GM19372 (cell line): ENCODE measurements around the gene LIMS2.
A peak's percentile ranks its signal among the peaks of the same experiment; 100 is the strongest.

ENCODE experiments used
- ATAC-seq: cut with Tn5 transposase; IDR thresholded peaks from one replicate; pipeline ENCODE4 v1.9.1; 2021; ENCODE audit warnings: mild to moderate bottlenecking, low read depth, moderate library complexity; ENCODE audit not compliant: unreplicated experiment

The LIMS2 gene

GRCh38 chr2:127647242-127648190 lies 27.8 kb downstream of the LIMS2 start:
- ATAC-seq, result no peak

GRCh38 chr2:127646487-127647241 lies 28.7 kb downstream of the LIMS2 start:
- ATAC-seq, result no peak

GRCh38 chr2:127645395-127646291 lies 29.7 kb downstream of the LIMS2 start, which contains the start of gene GPR17:
GPR17 (plus strand) TSS chr2:127646153; CDS start chr2:127650736, 4,583 bp downstream.
- no peak for ATAC-seq

DNA sequence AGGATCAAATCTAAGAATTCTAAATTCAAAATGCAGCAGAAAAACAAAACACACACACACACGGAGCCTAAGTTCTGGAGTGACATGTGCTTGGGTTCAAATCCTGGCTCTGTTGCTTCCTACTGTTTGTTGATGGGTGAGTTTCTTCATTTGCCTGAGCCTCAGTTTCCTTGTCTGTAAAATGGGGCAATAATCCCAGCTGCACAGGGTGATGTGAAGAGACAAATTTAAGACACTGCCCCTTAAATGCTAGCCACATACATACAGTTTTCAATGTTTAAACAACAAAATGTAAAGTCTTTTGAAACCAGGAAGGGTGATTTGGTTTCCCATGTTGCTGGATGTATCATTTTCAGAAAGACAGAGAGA lies 30.3 kb downstream of the LIMS2 start:
- no peak for ATAC-seq

DNA sequence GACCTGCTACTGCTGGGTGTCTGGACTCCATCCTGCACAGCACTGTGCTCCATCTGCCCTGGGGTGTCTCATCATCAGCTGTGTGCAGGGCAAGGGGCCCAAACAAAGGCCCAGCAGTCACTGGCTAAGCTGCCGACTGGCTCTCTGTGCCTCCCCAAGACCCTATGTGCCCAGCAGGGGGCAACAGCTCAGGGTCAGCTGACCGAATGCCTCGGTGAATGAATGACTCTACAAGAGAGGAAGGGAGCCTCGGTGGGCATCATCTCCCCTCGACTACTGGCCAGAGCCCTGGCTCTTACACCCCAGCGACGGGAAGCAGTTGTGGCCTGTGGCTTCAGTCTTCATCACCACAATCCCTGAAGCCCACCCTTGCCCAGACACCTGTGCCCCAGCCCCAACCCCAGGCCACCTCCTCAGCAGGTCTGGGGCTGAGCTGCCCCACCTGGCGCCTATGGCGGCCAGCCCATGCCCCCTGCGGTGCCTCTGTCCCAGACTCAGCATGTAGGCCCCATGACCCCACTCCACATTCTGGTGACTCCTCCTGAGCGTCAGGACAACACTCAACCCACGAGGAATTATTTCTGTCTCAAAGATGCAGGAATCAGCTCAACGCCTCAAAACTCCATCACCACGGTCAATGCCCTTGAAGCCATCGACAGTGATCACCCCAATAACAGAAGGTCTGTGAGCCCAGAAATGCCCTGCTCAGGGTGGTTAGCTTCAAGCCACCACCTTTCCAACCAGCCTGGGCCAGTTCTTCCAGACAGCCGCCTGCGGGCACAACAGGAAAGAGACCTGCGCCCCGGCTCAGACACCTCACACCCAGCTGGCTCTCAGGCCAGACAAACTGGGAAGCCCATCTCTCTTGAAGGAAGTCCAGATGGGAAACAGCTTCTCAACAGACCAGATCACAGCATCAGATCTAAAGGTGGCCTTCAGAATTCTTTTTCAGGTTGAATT lies 31.0 kb downstream of the LIMS2 start:
- no peak for ATAC-seq

DNA sequence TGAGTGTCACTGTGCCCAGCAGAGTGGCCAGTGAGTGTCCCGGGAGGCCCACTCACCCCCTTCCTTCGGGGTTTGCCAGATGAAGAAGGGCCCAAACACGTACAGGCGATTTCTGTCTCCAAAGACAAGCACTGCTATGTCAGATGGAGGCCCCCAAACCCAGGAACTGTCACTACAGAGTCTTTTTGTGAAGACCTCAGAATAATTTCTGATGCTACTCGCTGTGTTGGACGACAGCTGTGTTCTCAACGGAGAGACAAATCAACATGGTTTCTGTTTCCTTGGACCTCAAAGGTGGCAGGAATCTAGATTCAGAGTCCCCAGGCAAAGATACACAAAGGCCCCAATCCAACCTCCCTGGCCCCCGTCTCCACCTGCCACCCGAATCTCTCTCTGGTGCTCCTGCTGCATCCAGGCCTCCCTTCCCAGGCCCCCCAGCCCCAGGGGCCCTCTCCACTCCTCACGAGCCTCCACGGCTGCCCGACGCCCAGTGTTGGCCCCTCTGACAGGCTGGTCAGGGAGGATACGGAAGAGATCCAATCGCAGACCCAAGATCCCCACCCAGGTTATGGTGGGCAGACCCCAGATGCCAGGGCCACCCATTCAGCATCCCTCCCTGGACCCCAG lies 31.8 kb downstream of the LIMS2 start:
- no peak for ATAC-seq

GRCh38 chr2:127642706-127643438 lies 32.5 kb downstream of the LIMS2 start:
- ATAC-seq, result no peak

GRCh38 chr2:127641846-127642507 lies 33.4 kb downstream of the LIMS2 start:
- no peak for ATAC-seq

GRCh38 chr2:127641133-127641532 lies 34.2 kb downstream of the LIMS2 start:
- ATAC-seq, result no peak

- ATAC-seq, result peak; percentile 61
Measured at GRCh38 chr2:127640082-127641072, 35.0 kb downstream of the LIMS2 start.

- no peak for ATAC-seq
Measured at GRCh38 chr2:127639111-127639474, 36.2 kb downstream of the LIMS2 start.

- no peak for ATAC-seq
Measured at GRCh38 chr2:127638361-127639110, 36.8 kb downstream of the LIMS2 start.

GRCh38 chr2:127637725-127638252 lies 37.5 kb downstream of the LIMS2 start:
- ATAC-seq, result no peak

GRCh38 chr2:127637236-127637630 lies 38.1 kb downstream of the LIMS2 start:
- no peak for ATAC-seq
